ENCODE results near the gene JAZF1. TPM values are rescaled to one million over a fixed set of nuclear protein-coding genes. Genes with fewer than 3 reads are reported as not detected.

The JAZF1 gene
- total and polyA plus RNA-seq, 2 donors (not counting 1 experiment from before 2014, with no cell fraction given): 14.0 to 38.6 TPM

DNA sequence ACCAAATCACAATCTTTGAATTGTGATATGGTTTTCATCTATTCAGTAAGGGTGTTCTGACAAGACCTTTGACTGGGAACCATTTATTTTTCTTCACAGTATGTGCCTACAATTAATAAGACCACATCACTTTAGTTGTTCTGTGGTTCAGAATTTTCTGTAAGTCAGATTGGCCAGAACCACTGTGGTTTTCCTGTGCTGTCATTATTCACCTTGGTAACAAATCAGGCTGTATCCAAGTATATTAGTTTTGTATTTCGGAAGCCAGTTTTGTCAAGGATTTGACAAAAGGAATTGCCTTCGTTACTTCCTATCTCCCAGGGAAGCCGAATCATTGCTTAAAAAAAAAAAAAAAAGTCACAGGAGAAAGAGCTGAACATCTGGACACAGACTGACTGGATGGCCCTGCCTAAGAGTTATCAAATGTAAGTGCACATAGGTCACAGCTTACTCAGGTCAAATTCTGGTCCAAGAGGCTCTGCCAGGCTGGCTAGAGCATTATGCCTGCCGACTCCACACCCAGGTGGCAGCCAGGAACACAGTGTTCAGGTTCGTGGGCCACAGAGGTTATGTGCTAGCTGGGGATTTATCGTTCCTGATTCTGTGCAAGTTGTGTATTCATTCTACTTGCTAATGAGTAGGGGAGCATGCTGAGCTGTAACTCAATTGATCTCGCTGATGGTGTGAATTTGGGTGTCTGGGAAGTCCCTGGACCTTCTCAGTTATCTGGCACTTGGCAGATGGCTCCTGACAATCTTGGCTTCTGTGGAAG, 175.3 kb downstream of the JAZF1 start:
- Mint-ChIP-seq H3K4me1 (peaks cover 54% of the 10 kb centered on the region), H3K4me3 (no peak overlapping the region), H3K27me3 (no peaks in the 10 kb centered on the region), H3K9me3 (ENCODE audit: insufficient read depth) (no peaks in the 10 kb centered on the region), H3K27ac (no peak overlapping the region)
- no peak for TF ChIP-seq EZH2 (IDR thresholded peaks at IDR 0.05; ENCODE audit: borderline replicate concordance, insufficient read depth, low read depth, low read length, poor library complexity, severe bottlenecking)
- TF ChIP-seq, protein P1, sequence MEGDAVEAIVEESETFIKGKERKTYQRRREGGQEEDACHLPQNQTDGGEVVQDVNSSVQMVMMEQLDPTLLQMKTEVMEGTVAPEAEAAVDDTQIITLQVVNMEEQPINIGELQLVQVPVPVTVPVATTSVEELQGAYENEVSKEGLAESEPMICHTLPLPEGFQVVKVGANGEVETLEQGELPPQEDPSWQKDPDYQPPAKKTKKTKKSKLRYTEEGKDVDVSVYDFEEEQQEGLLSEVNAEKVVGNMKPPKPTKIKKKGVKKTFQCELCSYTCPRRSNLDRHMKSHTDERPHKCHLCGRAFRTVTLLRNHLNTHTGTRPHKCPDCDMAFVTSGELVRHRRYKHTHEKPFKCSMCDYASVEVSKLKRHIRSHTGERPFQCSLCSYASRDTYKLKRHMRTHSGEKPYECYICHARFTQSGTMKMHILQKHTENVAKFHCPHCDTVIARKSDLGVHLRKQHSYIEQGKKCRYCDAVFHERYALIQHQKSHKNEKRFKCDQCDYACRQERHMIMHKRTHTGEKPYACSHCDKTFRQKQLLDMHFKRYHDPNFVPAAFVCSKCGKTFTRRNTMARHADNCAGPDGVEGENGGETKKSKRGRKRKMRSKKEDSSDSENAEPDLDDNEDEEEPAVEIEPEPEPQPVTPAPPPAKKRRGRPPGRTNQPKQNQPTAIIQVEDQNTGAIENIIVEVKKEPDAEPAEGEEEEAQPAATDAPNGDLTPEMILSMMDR (IDR thresholded peaks at IDR 0.05): no peak
- H3K4me1 ChIP-seq (ENCODE audit: control insufficient read depth in 2 of 2, insufficient read depth in 2 of 2, low read length in 2 of 2): no peaks in the 10 kb centered on the region
- WGBS (ENCODE audit: insufficient coverage): 37% methylated on average over 6 of the region's 7 CpGs
- H3K36me3 ChIP-seq (replicated peaks in 1 of 2; ENCODE audit: control extremely low read depth in 1 of 2, control insufficient read depth in 1 of 2, extremely low read depth in 1 of 2, insufficient read depth in 2 of 2, low read length in 1 of 2): peaks cover 0 to 4% of the 10 kb centered on the region in 2 experiments
- DNase-seq (no peak), ATAC-seq (ENCODE audit: low read depth) (no peak)
- CTCF ChIA-PET: interaction anchor here (1.2 kb wide), 1 partner anchor 794 kb away, joined by 4 read pairs; no protein-coding TSS in a partner anchor
- H3K9me3 ChIP-seq (ENCODE audit: control extremely low read depth in 1 of 3, control insufficient read depth in 2 of 3, insufficient read depth in 1 of 3, low read length in 2 of 3): no peaks in the 10 kb centered on the region
- H3K4me2 ChIP-seq (replicated peaks; ENCODE audit: low read depth, low read length, poor library complexity, severe bottlenecking): no peak overlapping the region
- no peaks in the 10 kb centered on the region for H3K27me3 ChIP-seq (replicated peaks in 1 of 4; ENCODE audit: control extremely low read depth in 1 of 4, control insufficient read depth in 3 of 4, insufficient read depth in 4 of 4, low read length in 3 of 4)
- H4K20me1 ChIP-seq (ENCODE audit: control insufficient read depth, insufficient read depth, low read length, poor library complexity, severe bottlenecking): peaks cover 53% of the 10 kb centered on the region
- no peak overlapping the region for H3K4me3 ChIP-seq (ENCODE audit: control extremely low read depth in 1 of 5, extremely low read depth in 1 of 5, insufficient read depth in 1 of 5, low read depth in 2 of 5, low read length in 4 of 5)
- POLR2A ChIA-PET: no interaction called here
- H3K79me2 ChIP-seq (ENCODE audit: control insufficient read depth, insufficient read depth, low read length): peaks cover 93% of the 10 kb centered on the region
- H3K27ac ChIP-seq (ENCODE audit: low read length in 2 of 2): no peak overlapping the region
- intact Hi-C loops (cut with micrococcal nuclease): no loop called here
- no peak overlapping the region for H2AFZ ChIP-seq (ENCODE audit: insufficient read depth, low read depth, low read length, poor library complexity, severe bottlenecking)
- no peak overlapping the region for H3K9ac ChIP-seq (ENCODE audit: low read length)

DNA sequence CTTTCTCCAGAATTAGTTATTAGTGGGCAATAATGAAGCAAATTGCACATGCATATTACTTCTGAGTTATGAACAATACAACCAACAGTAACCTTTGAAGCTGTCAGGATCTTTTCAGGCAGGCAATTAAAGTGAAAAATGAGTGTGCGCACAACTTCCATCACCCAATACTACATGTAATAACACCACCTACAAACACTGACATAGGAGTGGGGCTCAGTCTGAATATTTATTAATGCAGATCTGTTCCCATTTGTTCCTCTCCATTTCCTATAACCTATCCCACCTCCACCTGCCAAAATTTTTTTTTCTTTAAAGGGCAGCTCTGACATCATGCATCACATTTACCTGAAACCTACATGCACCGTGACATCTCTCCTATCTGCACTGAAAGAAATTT, 177.2 kb downstream of the JAZF1 start:
- CTCF ChIA-PET: no interaction called here
- no peak for ATAC-seq (ENCODE audit: low read depth)
- Histone ChIP-seq H3K9ac (ENCODE audit: low read length) (no peak overlapping the region), H3K27ac (ENCODE audit: low read length in 2 of 2) (no peak overlapping the region), H4K20me1 (ENCODE audit: control insufficient read depth, insufficient read depth, low read length, poor library complexity, severe bottlenecking) (peaks cover 61% of the 10 kb centered on the region), H3K27me3 (replicated peaks in 1 of 4; ENCODE audit: control extremely low read depth in 1 of 4, control insufficient read depth in 3 of 4, insufficient read depth in 4 of 4, low read length in 3 of 4) (no peaks in the 10 kb centered on the region), H3K4me3 (ENCODE audit: control extremely low read depth in 1 of 5, extremely low read depth in 1 of 5, insufficient read depth in 1 of 5, low read depth in 2 of 5, low read length in 4 of 5) (no peak overlapping the region), H3K36me3 (replicated peaks in 1 of 2; ENCODE audit: control extremely low read depth in 1 of 2, control insufficient read depth in 1 of 2, extremely low read depth in 1 of 2, insufficient read depth in 2 of 2, low read length in 1 of 2) (peaks cover 0 to 7% of the 10 kb centered on the region in 2 experiments), H3K4me2 (replicated peaks; ENCODE audit: low read depth, low read length, poor library complexity, severe bottlenecking) (no peak overlapping the region), H2AFZ (ENCODE audit: insufficient read depth, low read depth, low read length, poor library complexity, severe bottlenecking) (no peak overlapping the region), H3K4me1 (ENCODE audit: control insufficient read depth in 2 of 2, insufficient read depth in 2 of 2, low read length in 2 of 2) (no peaks in the 10 kb centered on the region), H3K79me2 (ENCODE audit: control insufficient read depth, insufficient read depth, low read length) (peaks cover 84% of the 10 kb centered on the region), H3K9me3 (ENCODE audit: control extremely low read depth in 1 of 3, control insufficient read depth in 2 of 3, insufficient read depth in 1 of 3, low read length in 2 of 3) (no peaks in the 10 kb centered on the region)
- Mint-ChIP-seq H3K27me3 (no peaks in the 10 kb centered on the region), H3K4me1 (peaks cover 53% of the 10 kb centered on the region), H3K4me3 (no peak overlapping the region), H3K27ac (no peak overlapping the region), H3K9me3 (ENCODE audit: insufficient read depth) (no peaks in the 10 kb centered on the region)
- intact Hi-C loops (cut with micrococcal nuclease): no loop called here
- POLR2A ChIA-PET: no interaction called here
- WGBS (ENCODE audit: insufficient coverage): no CpG with 5 or more reads among the region's 2 CpGs
- TF ChIP-seq, protein P1 (IDR thresholded peaks at IDR 0.05): no peak
- TF ChIP-seq EZH2 (IDR thresholded peaks at IDR 0.05; ENCODE audit: borderline replicate concordance, insufficient read depth, low read depth, low read length, poor library complexity, severe bottlenecking): no peak
- DNase-seq: no peak

Data from B cell (primary cell).